Measurements from ENCODE around the gene SLC17A4.

DNA sequence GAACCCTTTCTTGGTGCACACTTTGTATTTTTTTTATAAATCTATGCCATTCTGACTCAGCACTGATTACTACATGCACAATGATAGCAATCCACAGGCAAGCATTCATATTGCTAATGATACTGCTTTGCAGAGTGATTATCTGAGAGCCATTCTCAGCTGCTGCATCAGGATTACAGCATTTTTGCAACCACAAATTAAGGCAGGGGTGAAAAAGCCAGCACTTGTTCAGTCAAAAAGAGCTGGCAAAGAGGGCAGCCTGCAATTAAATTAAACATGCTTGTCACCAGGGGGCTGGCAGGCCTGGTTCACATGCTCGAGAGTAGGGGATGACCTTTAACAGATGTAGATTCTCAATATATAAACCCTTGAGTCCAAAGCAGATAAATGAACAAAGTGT lies 40.7 kb upstream of the SLC17A4 start:
- TF ChIP-seq EZH2 (IDR thresholded peaks at IDR 0.05; ENCODE audit: insufficient read depth, poor library complexity, severe bottlenecking), result no peak
- TF ChIP-seq EZH2phosphoT487 (IDR thresholded peaks at IDR 0.05; ENCODE audit: insufficient read depth, low read depth), result no peak

All from GM23248 (cell line).